Endothelial cell of umbilical vein (primary cell): ENCODE data around the gene NOTCH1. TPM values are rescaled to one million over a fixed set of nuclear protein-coding genes. Genes with fewer than 3 reads are reported as not detected.

ENCODE experiments used
- BruUV-seq: library from RNA; stranded (reverse); fragments of 400-500 nt; replicated peaks from 2 replicates; lab custom pipeline; 2021; lab: Mats Ljungman, UMichigan
- CTCF ChIA-PET: fragments of 300-600, 350-600 bp; sonication (Branson Sonifier 250); formaldehyde crosslinking; loops from one replicate; lab custom pipeline; 2021; ENCODE audit warnings: antibody characterized with exemption, inconsistent platforms; lab: Charles Lee
- POLR2A ChIA-PET: fragments of 300-600, 350-600 bp; sonication (Branson Sonifier 250); formaldehyde crosslinking; loops from one replicate; lab custom pipeline; 2021; ENCODE audit warnings: antibody characterized with exemption, inconsistent platforms; lab: Charles Lee
- DNase-seq: peaks from one replicate; pipeline ENCODE4 v3.0.0-alpha.2; 2011; ENCODE audit warnings: low read depth, low spot score
- FAIRE-seq: peaks from 2 replicates; lab custom pipeline; 2011; peaks lifted over from hg19 to GRCh38; lab: Jason Lieb, UNC
- H2AFZ ChIP-seq: 2 replicates; pipeline ENCODE4 v1.6.0; 2012; ENCODE audit warnings: low read depth, low read length, control low read depth, inconsistent platforms
- H3K27ac ChIP-seq: 2 replicates; pipeline ENCODE4 v1.5.1; 2011; ENCODE audit warnings: low read depth, mild to moderate bottlenecking, control low read depth, low read length, moderate library complexity; ENCODE audit not compliant: insufficient read depth
- H3K27me3 ChIP-seq, 2 experiments: 2 replicates each; pipeline versions ENCODE4 v1.6.0 to v1.6.1; 2011; ENCODE audit warnings: low read length in 2 of 2, mixed read lengths in 1 of 2; ENCODE audit not compliant: control insufficient read depth in 2 of 2, insufficient read depth in 2 of 2
- H3K36me3 ChIP-seq, 2 experiments: 2 replicates in 1 of 2; 3 replicates in 1 of 2; pipeline ENCODE4 v1.5.1; 2011; ENCODE audit warnings: low read length in 2 of 2, mild to moderate bottlenecking in 1 of 2, moderate library complexity in 1 of 2; ENCODE audit not compliant: control insufficient read depth in 2 of 2, insufficient read depth in 2 of 2; ENCODE audit errors: extremely low read depth in 1 of 2
- H3K4me1 ChIP-seq: 3 replicates; pipeline ENCODE4 v1.5.1; 2011; ENCODE audit warnings: mild to moderate bottlenecking, low read length; ENCODE audit not compliant: control insufficient read depth, insufficient read depth; ENCODE audit errors: extremely low read depth
- H3K4me2 ChIP-seq: 2 replicates; pipeline ENCODE4 v1.6.1; 2011; ENCODE audit warnings: low read length, control low read depth, mixed read lengths; ENCODE audit not compliant: insufficient read depth
- H3K4me3 ChIP-seq, 3 experiments: fragments of 200-600 bp in 1 of 3; sonication (generic), shearing (Covaris generic) in 1 of 3; replicated peaks in 1 of 3; 2 replicates each; pipeline ENCODE4 v1.5.1; 2011 to 2016; ENCODE audit warnings: control low read depth in 3 of 3, low read length in 3 of 3, mild to moderate bottlenecking in 2 of 3, inconsistent platforms in 1 of 3, low read depth in 1 of 3, moderate library complexity in 1 of 3; ENCODE audit not compliant: insufficient read depth in 1 of 3
- H3K79me2 ChIP-seq: 2 replicates; pipeline ENCODE4 v1.6.0; 2012; ENCODE audit warnings: low read length, inconsistent platforms; ENCODE audit not compliant: control insufficient read depth, insufficient read depth
- H3K9ac ChIP-seq: replicated peaks from 2 replicates; pipeline ENCODE3; 2011; ENCODE audit warnings: low read length, control low read depth; ENCODE audit not compliant: insufficient read depth; ENCODE audit errors: extremely low read depth
- H3K9me1 ChIP-seq: replicated peaks from 3 replicates; pipeline ENCODE4 v1.6.0; 2011; ENCODE audit warnings: mild to moderate bottlenecking, low read length; ENCODE audit not compliant: control insufficient read depth, insufficient read depth; ENCODE audit errors: extremely low read depth
- H3K9me3 ChIP-seq: replicated peaks from 2 replicates; pipeline ENCODE4 v1.5.1; 2012; ENCODE audit warnings: low read length, inconsistent platforms; ENCODE audit not compliant: control insufficient read depth, insufficient read depth
- H4K20me1 ChIP-seq: replicated peaks from 2 replicates; pipeline ENCODE3; 2011; ENCODE audit warnings: mild to moderate bottlenecking, low read length; ENCODE audit not compliant: control insufficient read depth, insufficient read depth; ENCODE audit errors: extremely low read depth
- CTCF ChIP-seq, 2 donors: IDR thresholded peaks; 1 replicate in 1 of 2; 2 replicates in 1 of 2; pipeline ENCODE4 v1.5.1; 2011; ENCODE audit warnings: low read length in 2 of 2, mild to moderate bottlenecking in 2 of 2, moderate library complexity in 2 of 2, control low read depth in 1 of 2, inconsistent platforms in 1 of 2, low read depth in 1 of 2; ENCODE audit not compliant: insufficient read depth in 1 of 2; ENCODE audit errors: extremely low read depth in 1 of 2
- EZH2 ChIP-seq: IDR thresholded peaks from 2 replicates; pipeline ENCODE4 v1.6.1; 2012; ENCODE audit warnings: borderline replicate concordance, low read depth, mild to moderate bottlenecking, moderate library complexity, low read length, inconsistent platforms; ENCODE audit not compliant: severe bottlenecking
- FOS ChIP-seq: IDR thresholded peaks from 2 replicates; pipeline ENCODE4 v1.6.1; 2011; ENCODE audit warnings: mild to moderate bottlenecking, low read length, moderate library complexity, borderline replicate concordance; ENCODE audit not compliant: insufficient read depth
- GATA2 ChIP-seq: IDR thresholded peaks from 2 replicates; pipeline ENCODE4 v1.7.0; 2011; ENCODE audit warnings: low read depth, mild to moderate bottlenecking, moderate library complexity, mixed read lengths, low read length; ENCODE audit not compliant: insufficient read length, insufficient read depth
- JUN ChIP-seq: IDR thresholded peaks from 2 replicates; pipeline ENCODE4 v1.6.1; 2011; ENCODE audit warnings: borderline replicate concordance, low read depth; ENCODE audit not compliant: insufficient read length, insufficient read depth
- MAX ChIP-seq: IDR thresholded peaks from 2 replicates; pipeline ENCODE4 v1.6.1; 2011; ENCODE audit not compliant: insufficient read depth, insufficient read length
- MYC ChIP-seq: IDR thresholded peaks from one replicate; pipeline ENCODE4 v1.6.1; 2011; ENCODE audit warnings: mild to moderate bottlenecking, low read depth, low read length
- POLR2A ChIP-seq: IDR thresholded peaks from 2 replicates; pipeline ENCODE4 v1.6.1; 2012; ENCODE audit warnings: low read depth, mild to moderate bottlenecking, control low read depth, low read length
- POLR2AphosphoS5 ChIP-seq: IDR thresholded peaks from 2 replicates; pipeline ENCODE4 v1.6.1; 2012; ENCODE audit warnings: low read depth, mild to moderate bottlenecking, control low read depth, low read length, moderate library complexity; ENCODE audit not compliant: insufficient read depth
- dilution Hi-C: fragments of 300-500 bp; cut with MboI; formaldehyde crosslinking; loops from one replicate; pipeline ENCODE4 v1.15.0; 2019; ENCODE audit warnings: low sequenced_read_pairs; ENCODE audit not compliant: extremely low pct_ligation_motif_present
- intact Hi-C: fragments of 100-400 bp; cut with micrococcal nuclease; formaldehyde crosslinking; loops from one replicate; pipeline ENCODE4 v1.10.0; 2022
- polyA plus RNA-seq, 4 experiments: library from polyadenylated mRNA; depleted of rRNA in 3 of 4; stranded (reverse) in 3 of 4; unstranded in 1 of 4; fragments of >200 nt; gene quantifications; 2 replicates each; pipeline versions ENCODE4 v1.2.1 to v1.2.3, GENCODE V29; 2011 to 2012; ENCODE audit warnings: missing spikeins in 1 of 4
- total RNA-seq: library from RNA; stranded (reverse); gene quantifications from 2 replicates; pipeline ENCODE4 v1.2.3, GENCODE V29; 2021

NOTCH1 gene
- total and polyA plus RNA-seq, 2 donors (not counting 3 experiments of a cell fraction or from before 2014, with no cell fraction given) = 31.7 to 153 TPM

- DNase-seq (no peak), FAIRE-seq (peak; percentile 44)
- H3K9ac ChIP-seq = no peak overlapping the region
- H3K9me3 ChIP-seq = no peaks in the 10 kb centered on the region
- H3K27me3 ChIP-seq = no peaks in the 10 kb centered on the region
- H3K36me3 ChIP-seq = peaks cover 9 to 22% of the 10 kb centered on the region in 2 experiments
- CTCF ChIA-PET = interaction anchor here (0.6 to 6.4 kb wide), 5 partner anchors 12 to 85 kb away, joined by 3 to 59 read pairs (median 5); no protein-coding TSS in a partner anchor
- peaks cover 73% of the 10 kb centered on the region for H3K79me2 ChIP-seq
- no peaks in the 10 kb centered on the region for H4K20me1 ChIP-seq
- peaks cover 71% of the 10 kb centered on the region for H3K4me1 ChIP-seq
- TF ChIP-seq CTCF (IDR thresholded peaks at IDR 0.05; ENCODE audit: extremely low read depth in 1 of 2, insufficient read depth in 1 of 2, low read depth in 1 of 2, low read length in 2 of 2) = no peak
- no peak for TF ChIP-seq EZH2
- no peak for TF ChIP-seq FOS
- no peak for TF ChIP-seq MYC
- TF ChIP-seq POLR2A = no peak
- TF ChIP-seq JUN = no peak
- no peak for TF ChIP-seq POLR2AphosphoS5
- TF ChIP-seq MAX = no peak
- no peak for TF ChIP-seq GATA2
- intact Hi-C loops (loop anchor here (5.0 kb wide), 1 partner anchor 170 kb away; the partner anchor contains the start of gene DIPK1B), dilution Hi-C loops (no loop called here)
- H3K27ac ChIP-seq = peak overlapping the region; percentile 80
- H2AFZ ChIP-seq = no peak overlapping the region
- H3K4me3 ChIP-seq = peak overlapping the region in 1 of 3 experiments; percentile 81
- H3K9me1 ChIP-seq = no peaks in the 10 kb centered on the region
- peak overlapping the region; percentile 84 for H3K4me2 ChIP-seq
- POLR2A ChIA-PET = interaction anchor here (0.5 to 1.7 kb wide), 2 partner anchors 12 to 62 kb away, joined by 3 to 9 read pairs; no protein-coding TSS in a partner anchor
- BruUV-seq = no TSS peak
Observed at GRCh38 chr9:136542241-136543040, 3.4 kb downstream of the NOTCH1 start.
